ENCODE measurements around the gene SDR39U1. TPM values are rescaled to one million over a fixed set of nuclear protein-coding genes. Genes with fewer than 3 reads are reported as not detected.

SDR39U1 gene
- total RNA-seq, 1 experiment from 2014 or later, result 11.3 TPM

DNA sequence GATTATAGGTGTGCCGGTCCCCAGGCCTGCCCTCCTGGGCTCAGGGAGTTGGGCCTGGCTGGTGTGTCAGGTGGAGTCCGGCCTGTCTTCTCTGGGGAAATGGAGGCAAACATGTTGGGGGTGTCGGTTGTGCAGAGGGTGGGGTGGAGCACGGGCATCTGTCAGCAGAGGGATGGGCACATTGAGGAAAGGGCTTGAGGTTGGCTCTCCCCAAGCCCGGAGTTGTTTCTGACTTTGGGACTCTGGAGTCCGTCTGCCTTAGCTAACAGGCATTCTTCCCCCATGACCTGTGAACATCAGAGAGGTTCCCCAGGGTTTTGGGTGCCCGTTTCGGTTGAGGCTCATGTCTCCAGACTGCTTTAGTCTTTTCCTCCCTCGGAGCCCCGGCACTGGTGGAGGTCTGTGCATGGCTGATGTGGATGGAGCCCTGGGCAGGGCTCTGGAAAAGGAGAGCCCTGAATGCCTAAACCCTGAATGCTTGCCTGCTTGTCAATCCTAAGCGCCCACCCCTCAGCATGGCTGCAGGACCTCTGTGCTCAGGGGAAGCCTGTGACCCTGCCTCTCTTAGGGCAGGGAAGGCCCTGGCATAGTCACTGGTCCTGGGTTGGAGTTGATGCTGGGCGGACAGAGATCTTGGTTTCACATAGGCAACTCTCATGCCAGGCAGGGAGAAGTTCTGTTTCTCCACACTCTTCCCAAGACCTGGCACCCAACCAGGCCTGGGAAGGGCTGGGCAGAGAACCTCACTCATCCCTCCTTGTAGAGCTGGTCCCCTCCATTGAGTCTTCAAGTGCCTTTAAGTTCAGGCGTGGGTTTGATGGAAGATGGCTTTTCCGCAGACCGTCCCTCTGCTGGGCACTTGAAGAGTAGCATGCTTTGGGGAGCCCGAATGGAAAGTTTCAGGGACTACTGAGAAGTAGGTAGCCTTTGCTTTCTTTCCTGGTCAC, 30.9 kb downstream of the SDR39U1 start:
- DNase-seq (ENCODE audit: low spot score), result peak; percentile 40

DNA sequence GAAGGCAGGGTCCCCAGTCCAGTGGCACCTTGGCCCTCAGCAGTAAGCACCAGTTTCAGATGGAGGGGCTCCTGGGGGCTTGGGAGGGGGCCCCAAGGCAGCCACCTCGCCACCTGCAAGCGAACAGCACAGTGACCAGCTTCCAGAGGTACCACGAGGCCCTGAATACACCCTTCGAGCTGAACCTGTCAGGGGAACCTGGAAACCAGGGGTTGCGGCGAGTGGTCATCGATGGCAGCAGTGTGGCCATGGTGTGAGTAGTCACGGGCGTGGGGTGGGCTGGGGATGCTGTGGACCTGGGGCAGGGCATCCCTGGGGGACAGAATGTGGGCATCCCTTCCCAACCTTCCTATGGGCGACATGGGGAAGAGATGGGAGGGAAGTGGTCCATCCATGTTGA, 32.6 kb downstream of the SDR39U1 start:
- DNase-seq (ENCODE audit: low spot score), result no peak

DNA sequence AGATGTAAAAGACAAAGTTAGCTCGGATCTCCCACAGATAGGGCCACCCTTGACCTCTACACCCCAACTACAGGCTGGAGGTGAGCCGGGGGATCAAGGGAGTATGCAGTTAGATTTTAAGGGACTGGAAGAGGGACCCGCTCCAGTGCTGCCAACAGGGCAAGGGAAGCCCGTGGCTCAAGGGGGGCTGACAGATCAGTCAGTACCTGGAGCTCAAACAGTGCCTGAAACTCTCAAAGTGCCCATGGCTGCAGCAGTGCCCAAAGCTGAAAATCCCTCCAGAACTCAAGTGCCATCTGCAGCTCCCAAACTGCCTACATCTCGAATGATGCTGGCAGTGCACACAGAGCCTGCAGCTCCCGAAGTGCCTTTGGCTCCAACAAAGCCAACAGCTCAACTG, 33.4 kb downstream of the SDR39U1 start:
- DNase-seq (ENCODE audit: low spot score), result no peak

DNA sequence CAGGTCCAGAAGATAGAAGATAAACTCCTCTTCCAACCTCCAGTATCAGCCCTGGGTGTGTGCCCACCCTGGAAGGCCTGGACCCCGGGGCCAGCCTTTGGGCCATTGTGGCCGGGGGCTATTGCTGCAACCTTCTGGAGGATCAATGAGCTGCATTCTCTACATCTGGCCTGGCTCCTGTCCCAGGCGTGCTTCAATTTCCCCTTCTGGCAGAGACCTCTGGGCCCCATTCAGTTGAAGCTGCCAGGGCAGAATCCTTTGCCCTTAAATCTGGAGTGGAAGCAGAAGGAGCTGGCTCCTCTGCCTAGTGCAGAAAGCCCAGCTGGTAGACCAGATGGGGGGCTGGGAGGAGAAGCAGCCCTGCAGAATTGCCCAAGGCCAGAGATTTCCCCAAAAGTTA, 33.8 kb downstream of the SDR39U1 start:
- no peak for DNase-seq (ENCODE audit: low spot score)

DNA sequence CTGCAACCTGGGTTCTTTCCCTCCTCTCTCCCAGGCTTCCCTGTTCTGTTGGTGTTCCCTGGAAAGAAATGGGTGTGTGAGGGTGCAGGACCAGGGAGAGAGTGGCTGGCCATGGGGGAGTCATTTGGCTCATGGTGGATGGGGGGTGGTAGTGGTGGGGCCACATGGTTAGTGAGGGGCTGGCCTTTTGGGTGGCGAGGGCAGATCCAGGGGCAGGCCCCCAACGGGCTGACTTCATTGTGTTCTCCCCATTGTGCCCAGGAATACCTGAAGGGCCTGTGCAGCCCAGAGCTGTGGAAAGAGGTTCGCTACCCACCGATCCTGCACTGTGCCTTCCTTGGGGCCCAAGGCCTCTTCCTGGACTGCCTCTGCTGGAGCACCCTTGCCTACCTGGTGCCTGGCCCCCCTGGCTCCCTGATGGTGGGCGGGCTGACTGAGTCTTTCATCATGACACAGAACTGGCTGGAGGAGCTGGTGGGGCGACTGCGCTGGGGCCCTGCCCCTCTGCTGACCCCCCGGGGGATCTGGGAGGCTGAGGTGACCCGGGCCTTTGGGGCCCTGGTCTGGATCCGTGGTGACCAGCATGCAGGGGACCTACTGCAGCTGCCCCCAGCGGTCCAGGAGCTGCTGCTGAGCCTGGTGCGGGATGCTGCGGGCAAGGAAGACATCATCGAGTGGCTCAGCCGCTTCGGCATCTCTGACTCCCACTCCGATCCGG, 34.8 kb downstream of the SDR39U1 start:
- no peak for DNase-seq (ENCODE audit: low spot score)

DNA sequence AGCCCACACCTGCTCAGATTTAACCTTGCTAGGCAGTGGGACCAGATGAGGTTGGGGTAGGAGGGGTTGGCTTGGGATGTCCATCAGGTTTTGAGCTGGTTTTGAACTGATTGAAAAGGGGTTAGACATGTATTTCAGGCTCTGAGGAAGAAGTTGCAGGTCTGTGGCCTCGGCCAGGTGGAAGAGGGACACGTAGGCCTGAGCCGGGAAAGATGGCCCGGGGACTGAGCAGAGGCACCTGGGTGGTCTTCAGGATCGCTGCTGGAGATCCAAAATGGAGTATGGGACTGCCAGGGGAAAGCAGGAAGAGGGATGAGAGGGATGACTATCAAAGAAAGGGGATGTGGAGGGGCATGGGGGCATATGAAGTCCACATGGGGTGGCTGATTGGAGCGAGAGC, 36.2 kb downstream of the SDR39U1 start:
- DNase-seq (ENCODE audit: low spot score), result no peak

DNA sequence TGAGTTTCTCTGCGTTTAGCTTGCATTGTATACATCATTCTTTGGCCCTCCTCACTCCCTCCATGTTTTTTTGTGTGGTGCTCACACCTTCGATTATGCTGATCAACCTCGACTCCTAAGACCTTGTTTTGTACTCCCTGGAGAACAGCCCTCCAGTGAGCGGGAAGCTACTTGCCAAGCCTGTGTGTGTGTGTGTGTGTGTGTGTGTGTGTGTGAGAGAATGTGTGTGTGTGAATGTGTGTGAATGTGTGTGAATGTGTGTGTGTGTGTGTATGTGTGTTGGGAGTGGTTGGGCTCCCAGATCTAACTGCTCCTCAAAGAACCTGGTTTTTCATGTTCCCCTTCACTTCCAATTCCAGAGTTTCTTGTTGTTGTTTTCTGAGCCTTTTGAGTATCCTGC, 37.8 kb downstream of the SDR39U1 start:
- no peak for DNase-seq (ENCODE audit: low spot score)

DNA sequence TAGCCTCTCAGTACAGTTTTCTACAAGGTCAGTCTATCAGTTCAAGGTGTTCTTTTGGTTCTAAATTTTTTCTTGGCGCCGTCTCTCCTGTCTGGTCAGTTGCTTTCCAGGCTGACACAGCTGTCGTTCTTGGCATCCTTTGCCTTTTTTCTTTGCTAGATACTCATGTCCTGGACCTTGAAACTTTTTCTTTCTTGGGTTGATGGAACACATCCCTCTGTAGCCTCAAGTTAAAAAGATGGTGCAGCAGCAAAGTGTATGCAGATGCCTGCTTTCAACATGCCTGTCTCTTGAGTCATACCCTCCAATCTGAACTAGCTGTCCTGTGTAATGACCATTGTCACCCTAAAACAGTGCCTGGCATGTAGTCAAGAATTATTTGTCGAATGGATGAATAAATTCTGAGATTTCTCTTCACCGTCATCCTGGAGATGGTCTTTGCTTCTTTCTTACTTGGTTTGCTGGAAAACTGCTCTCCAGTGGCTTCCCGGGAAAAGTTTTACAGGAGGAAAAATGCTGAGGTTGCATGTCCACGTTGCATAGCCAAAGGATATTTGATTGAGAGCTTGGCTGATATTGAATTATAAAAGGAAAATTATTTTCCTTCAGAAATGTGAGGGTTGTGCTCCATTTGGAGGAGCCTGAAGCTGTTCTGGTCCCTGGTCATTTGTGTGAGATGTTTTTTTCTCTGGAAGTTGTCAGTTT, 39.1 kb downstream of the SDR39U1 start:
- DNase-seq (ENCODE audit: low spot score), result no peak

DNA sequence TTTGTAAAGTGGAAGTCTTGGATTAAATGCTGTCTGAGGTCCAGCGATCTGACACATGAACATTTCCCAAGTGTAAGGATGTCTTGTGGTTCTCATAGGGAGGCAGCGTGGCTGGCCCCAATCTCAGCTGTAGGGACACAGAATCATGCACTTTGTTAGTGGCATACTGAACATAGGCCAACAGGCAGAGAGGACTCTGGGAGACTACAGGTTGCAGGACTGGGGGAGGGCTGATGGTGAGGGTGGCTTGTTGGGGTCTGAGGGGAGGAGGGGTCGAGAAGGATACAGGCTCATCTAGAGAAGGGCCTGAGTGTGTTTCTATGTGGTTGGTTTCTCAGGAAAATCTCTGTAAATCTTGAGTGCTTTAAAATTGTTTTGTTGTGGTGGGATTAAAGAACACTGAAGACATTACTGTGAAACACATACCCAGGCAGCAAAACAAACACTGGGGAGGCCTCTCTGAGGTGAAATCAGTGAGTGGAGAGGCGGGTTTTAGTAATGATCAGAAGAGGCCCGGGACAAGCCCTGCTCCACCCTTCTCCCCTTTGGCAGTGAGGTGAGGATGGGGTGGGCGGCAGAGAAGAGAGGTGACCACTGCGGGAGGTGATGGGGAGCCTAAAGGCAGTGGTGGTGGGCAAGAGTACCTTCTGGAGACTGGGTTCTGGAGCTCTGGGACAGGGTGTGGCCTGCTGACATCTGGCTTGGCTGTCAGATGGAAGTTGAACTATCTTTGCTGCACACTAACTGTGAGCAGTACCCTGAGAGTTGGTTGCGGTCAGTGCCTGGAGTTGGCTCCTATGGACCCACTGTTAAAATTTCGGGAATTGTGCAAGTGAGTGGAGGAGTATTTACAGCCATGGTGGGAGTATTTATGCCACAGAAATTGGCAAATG, 40.5 kb downstream of the SDR39U1 start:
- DNase-seq (ENCODE audit: low spot score), result no peak

DNA sequence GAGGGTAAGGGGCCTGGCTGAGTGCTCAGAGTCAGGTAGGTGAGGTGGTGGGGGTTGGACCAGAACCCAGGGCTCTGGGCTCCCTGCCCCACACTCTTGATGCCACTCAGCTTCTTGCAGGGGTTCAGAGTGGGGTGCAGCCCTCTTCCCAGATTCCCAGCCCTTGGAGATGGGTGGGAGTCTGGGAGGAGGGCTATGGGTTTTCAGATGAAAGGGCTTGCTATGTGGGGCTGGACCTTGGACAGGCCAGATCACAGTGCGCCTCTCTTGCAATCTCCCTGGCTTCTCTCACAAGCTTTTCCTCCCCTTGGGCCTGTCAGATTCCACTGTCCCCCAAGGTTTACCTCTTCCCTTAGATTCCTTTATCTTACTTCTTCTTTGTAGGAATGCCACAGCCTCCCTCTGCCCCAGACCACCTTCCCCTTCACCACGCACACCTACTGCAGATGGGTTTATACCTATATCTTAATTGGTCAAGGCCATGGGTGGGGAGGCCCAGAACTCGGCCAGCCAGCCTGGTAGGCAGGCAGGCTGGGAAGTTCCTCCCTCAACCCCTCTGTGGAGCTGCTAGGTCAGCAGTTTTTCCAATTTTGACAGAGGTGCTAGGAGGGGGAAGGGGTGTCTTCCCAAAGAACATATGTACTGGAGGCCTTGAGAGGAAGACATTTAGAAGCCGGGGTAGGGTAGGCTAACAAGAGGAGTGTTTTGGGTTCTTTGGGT, 42.4 kb downstream of the SDR39U1 start:
- no peak for DNase-seq (ENCODE audit: low spot score)

DNA sequence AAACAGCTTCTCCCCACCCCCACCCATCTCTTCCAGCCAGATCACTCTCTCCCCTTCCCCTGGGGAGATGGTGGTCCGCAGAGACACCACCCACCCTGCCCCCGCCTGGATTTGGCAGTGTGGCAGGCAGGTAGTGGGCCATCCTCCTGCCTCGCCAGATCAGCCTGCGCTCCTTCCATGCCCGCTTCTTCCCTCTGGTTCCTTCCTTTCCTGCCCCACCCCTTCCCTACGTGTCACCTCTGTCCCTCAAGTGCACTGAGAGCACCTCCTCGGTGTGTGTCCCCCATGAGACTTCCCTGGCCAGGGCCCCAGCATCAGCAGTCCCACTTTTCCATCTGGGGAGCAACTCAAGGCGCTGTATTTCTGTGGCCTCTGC, 43.1 kb downstream of the SDR39U1 start:
- no peak for DNase-seq (ENCODE audit: low spot score)

DNA sequence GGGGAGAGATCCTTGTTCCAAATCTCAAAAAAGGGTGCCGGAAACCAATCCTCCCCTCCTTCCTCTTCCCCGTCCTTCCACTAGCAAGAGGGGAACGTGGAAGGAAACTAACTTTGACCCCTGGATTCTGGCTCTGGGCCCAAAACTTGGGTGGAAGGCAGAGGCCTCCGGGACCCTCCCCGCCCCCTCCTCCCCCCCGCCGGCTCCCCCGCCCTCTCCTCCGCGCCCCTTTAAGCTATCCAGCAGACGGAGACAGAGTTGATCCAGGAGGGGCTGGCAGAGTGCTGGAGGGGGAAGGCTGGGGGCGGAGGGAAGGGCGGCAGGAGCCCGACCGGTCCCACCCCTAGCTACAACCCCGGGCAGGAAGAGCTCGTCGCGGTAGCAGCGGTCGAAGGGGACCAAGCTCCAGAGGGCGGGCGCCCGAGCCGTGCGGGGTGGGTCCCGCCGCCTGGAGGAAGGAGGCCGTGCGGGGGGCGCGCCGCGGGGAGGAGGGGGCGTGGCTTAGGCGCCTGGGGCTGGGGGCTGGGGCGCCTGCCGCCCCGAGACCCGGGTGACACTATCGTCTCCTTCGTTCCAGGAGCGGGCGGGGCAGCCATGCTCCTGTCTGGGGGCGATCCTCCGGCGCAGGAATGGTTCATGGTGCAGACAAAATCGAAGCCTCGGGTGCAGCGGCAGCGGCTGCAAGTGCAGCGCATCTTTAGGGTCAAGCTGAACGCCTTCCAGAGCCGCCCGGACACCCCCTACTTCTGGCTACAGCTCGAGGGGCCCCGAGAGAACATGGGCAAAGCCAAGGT, 43.7 kb downstream of the SDR39U1 start, which contains the start of gene NYNRIN:
NYNRIN (plus strand) TSS at position 351 of the 794 bp plus-strand sequence; CDS start at position 595, 244 bp downstream.
- DNase-seq (ENCODE audit: low spot score), result no peak

DNA sequence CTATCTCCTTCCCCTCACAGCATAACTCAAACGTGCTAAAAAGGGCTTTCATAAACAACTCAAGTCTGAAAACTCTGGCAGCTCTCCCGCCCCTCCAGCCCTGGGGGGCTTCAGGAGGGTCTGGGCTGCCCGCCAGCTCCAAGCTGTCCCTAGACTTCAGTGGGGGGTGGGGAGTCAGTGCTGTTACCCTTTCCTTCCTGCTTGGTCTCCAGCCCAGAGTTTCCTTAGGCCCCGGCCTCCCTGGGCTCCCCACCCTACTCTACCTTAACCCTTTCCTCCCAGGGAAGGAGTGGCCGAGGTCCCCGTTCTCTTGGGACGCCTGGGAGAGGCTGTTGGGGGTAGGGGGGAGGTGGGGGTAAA, 44.3 kb downstream of the SDR39U1 start:
- DNase-seq (ENCODE audit: low spot score), result no peak

DNA sequence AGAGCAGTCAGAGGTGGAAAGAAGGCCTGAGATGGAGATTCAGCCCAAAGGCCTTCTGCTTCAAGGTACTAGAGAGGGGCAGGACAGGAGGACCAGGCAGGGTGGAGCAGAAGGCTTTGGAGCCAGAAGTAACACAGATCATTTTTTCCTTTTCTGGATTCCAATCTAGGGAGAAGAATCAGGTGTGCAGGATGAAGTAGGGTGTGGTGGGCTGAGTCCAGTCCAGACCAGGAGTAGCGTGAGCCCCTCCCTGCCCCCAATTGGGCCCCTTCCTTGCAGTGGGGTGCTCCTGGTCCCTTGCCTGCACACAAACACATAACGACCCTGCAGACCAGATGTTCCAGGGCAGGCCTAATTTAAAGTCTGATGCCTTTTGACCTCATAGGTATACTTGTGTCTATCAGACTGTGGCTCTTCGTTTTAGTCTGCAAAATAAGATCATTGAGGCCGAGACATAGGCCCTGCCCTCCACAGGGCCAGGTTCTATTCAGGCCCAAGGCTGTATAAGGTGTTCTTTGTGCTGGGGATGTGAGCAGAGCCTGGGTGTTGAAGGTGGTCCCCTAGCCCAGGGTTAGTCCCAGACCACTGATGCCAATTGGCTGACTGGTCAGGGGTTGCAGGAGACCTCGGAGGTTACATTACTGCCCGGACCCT, 44.8 kb downstream of the SDR39U1 start:
- DNase-seq (ENCODE audit: low spot score), result no peak

DNA sequence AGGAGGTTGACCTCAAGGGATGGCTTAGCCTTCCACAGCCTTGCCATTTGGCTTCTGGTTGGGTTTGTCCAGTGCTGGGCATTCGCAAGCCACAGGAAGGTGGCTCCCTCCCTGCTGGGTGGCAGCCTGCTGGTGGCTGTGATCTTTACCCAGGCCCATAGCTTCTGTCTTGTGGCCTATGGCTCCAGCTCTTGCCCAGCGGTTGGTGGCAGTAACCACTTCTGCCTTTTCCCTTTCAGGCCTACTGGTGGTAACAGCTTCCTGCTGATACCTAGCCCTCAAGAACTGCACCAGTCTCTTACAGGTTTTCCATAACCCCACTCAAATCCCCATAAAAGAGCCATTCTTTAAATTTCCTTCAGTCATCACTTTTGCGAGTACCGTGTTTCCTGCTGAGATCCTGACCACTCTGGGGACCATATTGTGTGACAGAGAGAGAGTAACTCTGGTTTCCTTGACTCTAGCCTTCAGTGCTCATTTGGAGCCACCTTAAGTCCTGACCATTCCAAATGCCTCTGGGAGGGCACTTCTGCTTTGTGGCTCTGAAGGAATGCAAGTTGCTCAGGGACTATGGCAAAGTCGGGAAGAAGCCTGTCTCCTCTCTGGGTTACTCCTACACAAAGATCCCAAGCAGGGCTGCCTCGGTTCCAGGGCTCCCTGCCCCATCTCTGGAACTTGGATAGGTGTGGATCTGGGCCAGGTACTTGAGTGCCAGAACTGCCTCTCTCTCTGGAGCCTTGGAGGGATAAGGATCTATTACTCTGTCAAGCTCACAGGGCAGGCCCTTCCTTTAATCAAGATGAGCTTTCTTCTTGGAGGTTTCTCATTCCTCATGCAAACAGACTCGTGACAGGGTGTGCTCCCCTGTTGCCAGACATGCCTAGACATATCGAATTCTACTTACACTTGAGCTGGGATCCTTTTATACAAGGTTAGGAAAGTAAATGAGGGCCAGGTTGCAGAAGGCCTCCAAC, 46.7 kb downstream of the SDR39U1 start:
- no peak for DNase-seq (ENCODE audit: low spot score)

DNA sequence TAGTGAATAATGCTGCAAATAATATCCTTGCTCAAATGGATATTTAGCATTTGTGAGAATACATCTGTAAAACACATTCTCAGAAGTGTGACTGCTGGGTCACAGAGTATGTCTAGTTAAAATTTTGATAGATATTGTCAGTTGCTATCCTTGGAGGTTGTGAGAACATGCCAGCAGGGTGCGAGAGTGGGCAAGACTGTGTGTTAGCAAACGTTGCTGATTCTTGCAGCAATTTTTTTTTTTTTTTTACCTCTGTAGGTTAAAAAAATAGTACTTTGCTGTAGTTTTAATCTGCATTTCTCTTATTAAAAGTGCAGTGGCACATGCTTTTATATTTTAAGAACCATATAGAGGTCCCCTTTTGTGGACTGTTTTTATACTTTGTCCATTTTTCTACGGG, 48.3 kb downstream of the SDR39U1 start:
- DNase-seq (ENCODE audit: low spot score), result no peak

DNA sequence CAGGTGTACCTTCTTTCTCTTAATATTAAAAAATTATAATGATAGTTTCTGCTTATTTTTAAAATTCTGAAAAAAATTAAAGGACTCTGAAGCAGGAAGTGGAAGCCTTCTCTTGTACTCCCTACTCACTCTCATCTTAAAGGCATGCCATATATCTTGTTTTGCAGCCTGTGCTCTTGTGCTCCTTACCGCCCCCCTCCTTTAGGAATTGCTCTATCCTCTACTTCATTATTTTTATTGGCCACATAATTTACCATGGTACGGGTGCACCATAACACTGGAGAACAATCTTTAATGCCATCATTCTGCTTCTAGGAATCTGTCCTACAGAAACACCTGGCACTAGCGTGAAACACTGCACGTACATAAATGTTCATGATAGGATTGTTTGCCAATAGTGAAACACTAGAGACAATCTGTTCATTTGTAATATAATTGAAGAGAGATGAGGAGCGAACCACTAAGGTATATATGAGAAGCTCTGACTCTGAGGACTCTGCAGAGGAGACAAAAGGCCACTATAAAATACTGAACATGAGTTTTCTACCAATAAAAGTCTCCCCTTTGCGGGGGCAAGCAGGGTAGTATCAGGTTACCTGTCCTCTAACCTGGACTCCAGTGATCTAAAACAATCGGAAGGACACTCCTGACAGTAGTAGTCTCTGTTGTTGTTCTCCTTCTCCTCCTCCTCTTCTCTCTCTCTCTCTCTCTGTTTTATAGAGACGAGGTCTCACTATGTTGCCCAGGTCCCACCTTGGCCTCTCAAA, 50.1 kb downstream of the SDR39U1 start:
- no peak for DNase-seq (ENCODE audit: low spot score)
